Activated naive CD4-positive, alpha-beta T cell treated with anti-CD3 and anti-CD28 coated beads, Interleukin-2, amount 50 U/mL, for 16 hours (primary cell): ENCODE data around the gene FOS.
A peak's percentile ranks its signal among the peaks of the same experiment; 100 is the strongest.
"Not testable (repeated sequence)": the region's sequence is repeated elsewhere in the genome, so short reads cannot be mapped to it uniquely, and the experiment has no call there.

Experiments used
- DNase-seq: peaks from one replicate; pipeline ENCODE4 v3.0.0-alpha.2; 2020

Gene FOS

GRCh38 chr14:75278422-75279152 lies at the start of gene FOS:
TSS of gene FOS (plus strand) at chr14:75278828. CDS start at chr14:75278983, 155 bp downstream.
- DNase-seq = peak; percentile 84

GRCh38 chr14:75229661-75230139 lies 48.9 kb upstream of the FOS start:
- DNase-seq = no peak

GRCh38 chr14:75230140-75230792 lies 48.4 kb upstream of the FOS start:
- peak; percentile 23 for DNase-seq

DNA sequence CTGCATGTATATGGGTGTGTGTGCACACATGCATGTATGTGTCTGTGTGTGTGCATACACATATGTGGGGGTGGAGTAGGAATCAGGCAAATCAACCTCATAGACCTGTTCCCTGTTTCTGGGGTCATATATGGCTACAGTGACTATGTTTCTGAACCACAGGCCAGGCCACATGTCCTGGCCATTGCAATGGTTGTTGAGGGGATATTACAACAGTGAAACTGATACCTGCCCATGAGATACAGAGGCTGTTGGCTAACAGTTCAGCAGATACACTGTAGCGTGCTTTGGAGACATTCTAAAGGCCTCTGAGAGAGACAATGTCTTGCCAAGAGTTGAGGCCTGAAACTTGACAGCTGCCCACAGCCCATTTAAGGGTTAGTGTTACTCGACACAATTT lies 47.3 kb upstream of the FOS start:
- no peak for DNase-seq

DNA sequence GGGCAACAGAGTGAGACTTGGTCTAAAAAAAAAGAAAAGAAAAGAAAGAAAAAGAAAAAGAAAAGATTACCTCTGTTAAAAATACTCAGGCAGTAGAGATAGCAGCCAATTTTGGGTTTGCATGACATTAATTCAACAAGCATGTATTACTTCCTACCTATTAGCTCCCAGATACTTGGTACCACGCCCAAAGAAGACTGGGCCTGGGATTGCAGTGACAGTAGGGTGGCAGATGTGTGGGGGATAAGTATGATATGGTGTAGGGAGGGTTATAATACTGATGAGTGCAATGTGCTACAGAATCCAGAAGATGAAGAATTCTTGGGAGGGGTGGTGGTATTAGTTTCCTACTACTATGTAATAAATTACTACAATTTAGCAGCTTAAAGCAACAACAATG lies 46.4 kb upstream of the FOS start:
- DNase-seq = no peak

GRCh38 chr14:75232597-75232996 lies 46.0 kb upstream of the FOS start:
- peak; percentile 20 for DNase-seq

DNA sequence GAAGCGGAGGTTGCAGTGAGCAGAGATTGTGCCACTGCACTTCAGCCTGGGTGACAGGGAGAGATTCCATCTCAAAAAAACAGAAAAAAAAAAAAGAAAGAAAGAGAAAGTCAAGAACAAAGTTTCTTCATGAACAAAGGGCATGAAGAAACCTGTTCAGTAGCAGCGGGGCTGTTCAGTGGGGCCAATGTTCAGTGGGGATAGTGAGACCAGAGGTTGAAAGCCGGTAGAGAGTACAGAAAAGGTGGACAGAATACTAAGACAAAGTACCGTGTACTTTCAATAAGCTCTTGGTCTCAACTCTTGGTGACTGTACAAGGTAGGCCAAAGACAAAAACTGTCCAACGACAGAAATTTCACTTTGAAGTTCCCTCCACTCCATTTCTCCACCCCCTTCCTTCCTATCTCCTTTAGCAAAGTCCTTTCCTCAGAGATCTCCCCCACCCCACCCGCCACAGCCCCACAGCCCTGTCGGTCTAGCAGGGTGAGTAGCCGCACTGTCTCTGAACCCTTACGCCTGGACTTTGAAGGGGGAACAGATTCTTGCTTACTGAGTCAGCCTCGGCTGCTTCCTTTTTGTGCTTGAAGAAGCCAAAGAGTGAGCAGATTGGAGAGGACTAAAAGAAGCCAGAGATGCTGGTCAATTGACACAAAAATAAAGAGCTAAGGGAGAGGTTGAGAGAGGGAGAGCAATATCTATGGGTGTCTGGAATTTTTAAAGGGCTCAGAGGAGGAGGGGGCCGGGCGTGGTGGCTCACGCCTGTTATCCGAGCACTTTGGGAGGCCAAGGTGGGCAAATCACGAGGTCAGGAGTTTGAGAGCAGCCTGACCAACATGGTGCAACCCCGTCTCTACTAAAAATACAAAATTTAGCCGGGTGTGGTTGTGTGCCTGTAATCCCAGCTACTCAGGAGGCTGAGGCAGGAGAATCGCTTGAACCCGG lies 44.2 kb upstream of the FOS start:
- no peak for DNase-seq

DNA sequence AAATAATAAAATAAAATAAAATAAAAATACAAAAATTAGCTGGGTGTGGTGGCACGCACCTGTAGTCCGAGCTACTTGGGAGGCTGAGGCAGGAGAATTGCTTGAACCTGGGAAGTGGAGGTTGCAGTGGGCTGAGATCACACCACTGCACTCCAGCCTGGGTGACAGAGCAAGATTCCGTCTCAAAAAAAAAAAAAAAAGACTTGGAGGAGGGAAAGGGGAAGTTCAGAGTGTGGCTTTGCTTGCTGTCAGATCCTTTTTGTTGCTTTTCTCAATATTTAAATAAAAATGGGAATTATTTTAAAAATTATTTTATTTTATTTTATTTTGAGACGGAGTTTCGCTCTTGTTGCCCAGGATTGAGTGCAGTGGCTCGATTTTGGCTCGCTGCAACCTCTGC lies 43.4 kb upstream of the FOS start:
- DNase-seq = not testable (repeated sequence)

GRCh38 chr14:75236467-75236866 lies 42.2 kb upstream of the FOS start:
- DNase-seq = no peak

DNA sequence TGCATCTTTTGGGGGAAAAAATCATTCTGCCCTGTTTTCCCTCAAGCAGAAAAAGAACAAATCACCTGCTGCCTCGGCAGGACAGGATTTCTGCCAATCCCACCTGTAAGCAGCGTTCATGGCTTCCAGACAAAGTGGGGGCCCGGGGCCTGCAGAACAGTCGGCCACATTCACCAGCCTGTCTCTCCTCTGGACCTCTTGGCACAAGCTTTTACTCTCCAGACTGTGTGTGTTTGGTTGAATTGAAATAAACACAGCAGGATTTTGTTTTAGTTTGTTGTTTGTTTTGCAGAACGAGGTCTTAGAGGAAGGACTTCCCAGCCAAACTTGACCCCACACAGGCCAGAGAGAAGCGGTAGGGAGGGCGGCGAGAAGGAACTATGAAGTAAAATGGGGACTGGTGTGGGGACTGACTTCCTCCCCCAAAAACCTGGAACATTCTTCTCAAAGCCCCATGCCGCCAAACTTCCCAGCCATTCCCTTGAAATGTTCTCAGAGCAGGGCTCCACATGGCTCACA lies 41.7 kb upstream of the FOS start:
- DNase-seq = no peak

GRCh38 chr14:75238756-75239455 lies 39.7 kb upstream of the FOS start:
- no peak for DNase-seq

DNA sequence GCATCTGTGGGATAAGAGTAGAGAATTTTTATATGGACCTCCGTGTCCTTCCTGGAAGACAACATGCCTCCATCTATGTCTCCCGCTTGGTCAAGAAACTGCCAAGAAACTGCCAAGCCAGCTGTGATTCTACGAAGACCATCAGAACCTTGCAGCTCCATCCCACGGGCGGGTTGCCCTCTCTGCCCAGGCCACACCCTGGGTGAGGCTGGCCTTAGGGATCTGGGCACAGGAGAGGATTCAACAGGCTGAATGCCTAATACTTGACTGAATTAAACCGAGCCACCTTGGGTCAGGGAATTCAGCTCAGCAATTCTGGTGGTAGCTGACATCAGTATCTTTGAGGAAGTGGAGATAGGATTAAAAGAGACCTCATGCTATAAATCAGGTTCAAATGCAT lies 37.8 kb upstream of the FOS start:
- DNase-seq = no peak

GRCh38 chr14:75242546-75243273 lies 35.9 kb upstream of the FOS start:
- no peak for DNase-seq

- DNase-seq = no peak
Observed at GRCh38 chr14:75244121-75244520, 34.5 kb upstream of the FOS start.

- no peak for DNase-seq
Observed at GRCh38 chr14:75246546-75247285, 31.9 kb upstream of the FOS start.

DNA sequence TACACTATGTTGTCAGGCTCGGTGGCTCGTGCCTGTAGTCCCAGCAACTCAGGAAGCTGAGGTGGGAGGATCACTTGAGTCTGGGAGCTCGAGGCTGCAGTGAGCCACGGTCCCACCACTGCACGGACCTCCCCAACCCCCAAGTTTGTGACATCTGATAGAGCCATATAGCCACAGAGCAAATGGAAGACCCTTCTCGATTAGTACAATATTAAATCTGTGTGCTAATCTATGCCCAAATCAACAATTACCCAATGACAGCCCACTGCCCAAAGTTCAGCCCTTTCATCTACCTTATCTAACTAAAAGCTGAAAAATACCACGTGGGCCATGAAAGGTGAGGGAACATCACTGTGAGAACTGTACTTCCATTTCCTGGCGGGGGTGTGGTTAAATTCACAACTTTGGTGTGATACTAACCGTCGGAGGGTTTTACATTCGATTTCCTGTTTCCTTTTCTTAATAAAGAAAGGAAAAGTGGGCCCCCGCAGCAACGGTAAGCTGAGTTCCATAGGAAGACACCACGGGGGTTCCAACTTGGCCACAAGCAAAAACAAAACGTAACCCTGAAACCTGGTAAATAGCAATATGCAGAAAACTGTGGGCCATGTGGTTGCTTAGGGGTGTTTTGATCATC lies 31.2 kb upstream of the FOS start:
- DNase-seq = peak; percentile 64

- DNase-seq = no peak
Observed at GRCh38 chr14:75247939-75248338, 30.7 kb upstream of the FOS start.

GRCh38 chr14:75249251-75249957 lies 29.2 kb upstream of the FOS start:
- peak; percentile 63 for DNase-seq

DNA sequence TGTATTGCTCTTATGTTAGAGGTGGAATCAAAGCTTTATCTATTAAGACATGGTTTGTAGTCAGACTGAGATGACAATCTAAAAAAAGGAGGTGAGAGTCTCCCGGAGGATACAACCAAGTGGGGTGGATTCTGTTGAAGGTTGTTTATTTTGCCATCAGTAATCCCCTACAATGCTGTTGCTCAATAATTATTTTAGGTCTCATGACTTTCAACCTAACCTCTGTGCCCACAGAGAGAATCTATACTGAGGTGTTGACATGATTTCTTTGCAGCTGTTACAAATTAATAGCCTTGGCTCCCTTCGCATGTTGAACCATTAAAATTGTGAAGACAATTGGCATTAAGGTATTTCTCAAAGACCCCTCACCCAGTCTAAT lies 28.7 kb upstream of the FOS start:
- no peak for DNase-seq

DNA sequence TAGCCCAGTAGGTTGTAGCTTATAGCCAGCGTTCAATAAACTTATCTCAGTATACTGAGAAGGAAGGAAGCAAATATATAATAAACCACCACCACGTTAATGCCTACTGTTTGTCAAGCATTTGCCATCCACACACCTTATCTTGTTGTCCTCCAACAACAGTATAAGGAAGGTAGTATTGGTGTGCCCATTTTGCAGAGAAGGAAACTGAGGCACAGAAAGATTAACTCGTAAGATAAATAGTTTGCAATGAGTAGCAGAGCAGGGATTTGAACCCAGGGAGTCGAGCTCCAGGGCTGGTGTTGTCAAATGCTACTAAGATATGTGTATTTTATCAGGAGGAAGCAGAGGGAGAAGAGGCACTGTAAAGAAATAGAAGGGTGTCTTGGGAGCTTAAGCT lies 27.8 kb upstream of the FOS start:
- DNase-seq = no peak
